Measurements from ENCODE around the gene ORMDL2. TPM values are rescaled to one million over a fixed set of nuclear protein-coding genes. Genes with fewer than 3 reads are reported as not detected.

The ORMDL2 gene
- total RNA-seq, 4 donors from 2014 or later = 29.9 to 31.9 (median 31.1) TPM

- Histone ChIP-seq H3K27me3 (peaks cover 0 to 18% (median 0%) of the 10 kb centered on the region in 4 donors), H3K27ac (peak overlapping the region; percentile 75 to 91 (median 86)), H3K4me3 (peak overlapping the region in 2 of 4 donors; percentile 3 to 7), H3K4me1 (peaks cover 0 to 29% (median 5%) of the 10 kb centered on the region in 3 donors), H3K9me3 (no peaks in the 10 kb centered on the region), H3K36me3 (no peaks in the 10 kb centered on the region)
- no peak for TF ChIP-seq CTCF (IDR thresholded peaks at IDR 0.05)
- peak in 2 of 4 donors; percentile 35 to 43 for TF ChIP-seq POLR2A (IDR thresholded peaks at IDR 0.05)
- intact Hi-C loops (cut with DNase I) = no loop called here
- WGBS, 2 donors = 28 to 49% methylated on average over 3 to 4 of the region's 6 CpGs
- peak; percentile 42 for DNase-seq
Measured at GRCh38 chr12:55847603-55848291, 29.9 kb downstream of the ORMDL2 start.

GRCh38 chr12:55849616-55850343, 31.9 kb downstream of the ORMDL2 start:
- WGBS, 2 donors = 61 to 79% methylated on average over 6 to 7 of the region's 7 CpGs
- Histone ChIP-seq H3K4me1 (peaks cover 0 to 25% (median 5%) of the 10 kb centered on the region in 3 donors), H3K27ac (peak overlapping the region in 1 of 4 donors; percentile 10), H3K36me3 (no peaks in the 10 kb centered on the region), H3K4me3 (no peak overlapping the region), H3K27me3 (peaks cover 0 to 18% (median 0%) of the 10 kb centered on the region in 4 donors), H3K9me3 (no peaks in the 10 kb centered on the region)
- no peak for DNase-seq
- TF ChIP-seq CTCF (IDR thresholded peaks at IDR 0.05) = no peak
- TF ChIP-seq POLR2A (IDR thresholded peaks at IDR 0.05) = no peak
- intact Hi-C loops (cut with DNase I) = no loop called here

GRCh38 chr12:55850401-55850800, 32.6 kb downstream of the ORMDL2 start:
- Histone ChIP-seq H3K9me3 (no peaks in the 10 kb centered on the region), H3K4me1 (peaks cover 0 to 25% (median 5%) of the 10 kb centered on the region in 3 donors), H3K36me3 (no peaks in the 10 kb centered on the region), H3K27ac (no peak overlapping the region), H3K27me3 (peaks cover 0 to 18% (median 0%) of the 10 kb centered on the region in 4 donors), H3K4me3 (no peak overlapping the region)
- TF ChIP-seq POLR2A (IDR thresholded peaks at IDR 0.05) (no peak), CTCF (IDR thresholded peaks at IDR 0.05) (no peak)
- no peak for DNase-seq
- 14 to 30% methylated on average over 1 of the region's 1 CpG for WGBS, 2 donors
- intact Hi-C loops (cut with DNase I) = no loop called here

- Histone ChIP-seq H3K4me1 (peaks cover 0 to 25% (median 5%) of the 10 kb centered on the region in 3 donors), H3K27me3 (peaks cover 0 to 18% (median 0%) of the 10 kb centered on the region in 4 donors), H3K4me3 (no peak overlapping the region), H3K9me3 (no peaks in the 10 kb centered on the region), H3K27ac (no peak overlapping the region), H3K36me3 (no peaks in the 10 kb centered on the region)
- 88 to 100% methylated on average over 3 of the region's 3 CpGs for WGBS, 2 donors
- intact Hi-C loops (cut with DNase I) = no loop called here
- no peak for DNase-seq
- TF ChIP-seq POLR2A (IDR thresholded peaks at IDR 0.05) (no peak), CTCF (IDR thresholded peaks at IDR 0.05) (no peak)
Measured at GRCh38 chr12:55850893-55851292, 33.1 kb downstream of the ORMDL2 start.

- H3K36me3 ChIP-seq = no peaks in the 10 kb centered on the region
- WGBS, 2 donors = 38 to 42% methylated on average over 1 of the region's 1 CpG
- intact Hi-C loops (cut with DNase I) = no loop called here
- H3K27me3 ChIP-seq = peaks cover 0 to 18% (median 0%) of the 10 kb centered on the region in 4 donors
- H3K4me1 ChIP-seq = peaks cover 0 to 7% (median 5%) of the 10 kb centered on the region in 3 donors
- no peak overlapping the region for H3K27ac ChIP-seq
- no peak for DNase-seq
- TF ChIP-seq CTCF (IDR thresholded peaks at IDR 0.05) = no peak
- no peak for TF ChIP-seq POLR2A (IDR thresholded peaks at IDR 0.05)
- H3K4me3 ChIP-seq = no peak overlapping the region
- no peaks in the 10 kb centered on the region for H3K9me3 ChIP-seq
Measured at GRCh38 chr12:55852740-55853139, 34.9 kb downstream of the ORMDL2 start.

Data from esophagus squamous epithelium (tissue), 5 donors.